Measurements from ENCODE around the gene MLF1.

The MLF1 gene

DNA sequence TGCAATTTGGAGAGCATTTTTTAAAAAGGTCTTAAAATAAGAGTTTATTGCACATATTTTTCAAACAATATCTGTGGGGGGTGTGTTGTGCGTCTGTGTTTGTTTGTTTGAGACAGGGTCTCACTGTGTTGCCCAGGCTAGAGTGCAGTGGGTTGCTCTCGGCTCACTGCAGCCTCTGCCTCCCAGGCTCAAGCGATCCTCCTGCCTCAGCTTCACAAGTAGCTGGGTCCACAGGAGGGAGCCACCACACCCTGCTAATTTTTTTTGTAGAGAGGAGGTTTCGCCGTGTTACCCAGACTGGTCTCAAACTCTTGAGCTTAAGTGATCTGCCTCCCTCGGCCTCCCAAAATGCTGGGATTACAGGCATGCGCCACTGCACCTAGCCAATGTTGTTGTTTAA lies 2.7 kb downstream of the MLF1 start:
- no peak for DNase-seq (ENCODE audit: low read depth in 4 of 4, low spot score in 1 of 4)

DNA sequence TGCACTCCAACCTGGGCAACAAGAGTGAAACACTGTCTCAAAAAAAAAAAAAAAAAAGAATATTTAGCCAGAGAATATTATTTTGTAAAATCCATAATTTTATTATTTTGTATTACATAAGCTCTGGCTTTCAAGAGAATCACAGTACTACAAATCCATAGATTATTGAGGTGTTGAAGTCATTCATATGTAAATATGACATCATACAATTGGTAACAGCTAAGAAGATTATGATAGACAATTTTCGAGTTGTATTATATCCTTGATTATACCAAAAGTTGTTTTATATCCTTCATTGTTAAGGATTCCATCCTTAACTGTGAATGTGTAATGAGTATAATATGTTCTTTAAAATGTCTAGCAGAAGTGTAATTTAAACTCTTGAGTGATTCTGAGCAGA lies 3.7 kb downstream of the MLF1 start:
- DNase-seq (ENCODE audit: low read depth in 4 of 4, low spot score in 1 of 4): no peak

DNA sequence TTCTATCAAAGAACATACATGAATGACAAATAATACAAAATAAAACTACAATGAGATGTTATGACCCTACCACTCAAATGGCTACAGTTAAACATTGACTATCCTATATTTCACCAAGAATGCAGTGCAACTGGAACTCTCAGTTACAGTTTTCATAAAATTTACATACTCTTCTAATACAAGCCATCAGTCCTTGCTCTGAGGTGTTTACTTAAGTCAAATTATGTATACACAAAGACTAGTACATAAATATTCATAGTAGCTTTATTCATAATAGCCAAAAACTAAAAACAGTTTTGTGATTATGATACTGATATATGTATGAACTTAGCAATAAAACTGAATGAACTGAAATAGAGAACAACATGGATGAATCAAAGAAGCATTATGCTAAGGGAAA lies 19.2 kb downstream of the MLF1 start:
- DNase-seq (ENCODE audit: low read depth in 4 of 4, low spot score in 1 of 4): no peak

DNA sequence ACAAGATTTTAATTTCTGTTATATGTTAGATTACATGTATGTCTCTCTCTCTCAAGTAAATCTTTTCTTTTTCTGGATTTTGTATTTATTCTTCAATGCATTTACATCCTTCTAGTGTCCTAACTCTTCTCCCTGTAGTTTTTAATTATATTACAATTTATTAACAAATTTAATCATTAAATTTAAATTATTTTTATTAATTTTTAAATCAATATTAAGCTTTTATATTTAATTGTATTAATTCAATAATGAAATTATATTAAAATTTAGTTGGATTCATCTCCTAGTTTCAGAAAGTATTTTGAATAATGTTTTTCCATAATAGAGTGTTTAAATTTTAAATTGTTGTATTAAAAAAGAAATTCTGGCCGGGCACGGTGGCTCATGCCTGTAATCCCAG lies 29.8 kb downstream of the MLF1 start:
- no peak for DNase-seq (ENCODE audit: low read depth in 4 of 4, low spot score in 1 of 4)

DNA sequence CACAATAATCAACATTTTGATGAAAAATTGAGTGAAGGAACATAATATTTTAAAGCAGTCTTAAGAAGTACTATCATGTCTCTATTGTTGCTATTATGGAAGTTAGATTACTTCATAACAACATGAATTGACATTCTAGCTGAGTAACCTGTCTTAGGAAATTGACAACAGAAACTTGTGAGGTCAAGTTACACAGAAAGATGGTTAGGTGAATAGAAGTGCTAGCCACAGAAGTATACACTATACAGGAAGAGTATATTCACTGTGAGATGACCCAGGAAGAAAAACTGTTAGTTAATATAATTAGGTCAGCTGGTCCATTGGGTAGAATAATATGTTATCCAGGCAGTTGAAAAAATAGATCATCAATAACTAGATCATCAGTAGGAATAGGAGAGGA lies 31.2 kb downstream of the MLF1 start:
- no peak for DNase-seq (ENCODE audit: low read depth in 4 of 4, low spot score in 1 of 4)

DNA sequence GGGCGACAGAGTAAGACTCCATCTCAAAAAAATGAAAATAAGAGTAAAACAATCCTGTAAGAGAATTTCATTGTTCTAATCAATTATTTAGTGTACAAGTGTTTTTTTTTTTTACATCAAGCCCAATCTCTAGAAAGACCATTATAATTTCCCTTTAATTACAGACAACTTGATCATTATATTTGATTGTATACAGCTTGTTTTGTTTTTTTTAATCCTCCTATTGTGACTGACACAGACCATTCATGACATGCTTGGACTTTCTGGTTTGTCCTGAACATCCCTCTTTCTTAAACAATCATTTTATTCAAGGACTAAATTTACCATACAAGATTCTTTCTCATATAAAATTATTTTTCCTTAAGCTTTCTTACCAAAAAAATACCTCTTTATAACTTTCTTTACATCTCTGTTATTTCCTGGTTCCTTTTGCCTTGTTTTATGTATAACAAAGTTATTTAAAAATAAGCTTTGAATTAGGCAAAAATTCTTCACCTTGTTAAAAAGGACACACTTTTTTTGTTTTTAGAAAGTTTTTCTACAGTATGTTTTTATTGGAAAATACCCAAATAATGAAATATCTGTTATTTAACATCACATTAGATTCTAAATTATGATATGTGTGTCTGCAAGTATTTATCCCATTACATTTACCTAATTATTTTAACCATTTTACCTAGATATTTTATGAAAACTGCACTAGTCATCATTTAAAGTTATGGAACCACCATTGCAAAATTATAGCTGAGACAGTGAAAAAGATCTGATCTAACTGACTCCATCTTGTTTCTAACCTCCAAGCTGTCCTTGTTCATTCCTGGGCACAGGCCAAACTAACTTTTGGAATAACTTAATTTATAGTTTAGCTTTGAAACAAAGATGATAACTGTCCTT lies 47.2 kb downstream of the MLF1 start:
- no peak for DNase-seq (ENCODE audit: low read depth in 4 of 4, low spot score in 1 of 4)

DNA sequence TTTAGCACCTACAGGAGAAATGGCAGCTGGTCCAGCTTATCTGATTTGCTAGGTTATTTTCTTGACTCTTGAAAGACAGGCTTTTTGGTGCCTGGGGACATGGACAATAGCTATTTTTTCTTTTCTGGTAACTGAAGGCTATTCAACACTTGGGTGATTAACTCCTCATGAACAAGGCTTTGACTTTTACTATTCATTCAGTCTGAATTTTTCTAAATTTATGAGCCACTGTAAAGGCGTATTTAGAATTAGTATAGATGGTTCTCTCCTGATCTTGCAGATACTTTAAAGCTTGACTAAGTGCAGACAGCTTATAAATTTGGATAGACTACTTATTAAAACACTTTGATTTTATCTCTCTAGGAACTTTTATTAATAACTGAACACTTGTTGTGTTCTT lies 54.9 kb downstream of the MLF1 start:
- no peak for DNase-seq (ENCODE audit: low read depth in 4 of 4, low spot score in 1 of 4)

DNA sequence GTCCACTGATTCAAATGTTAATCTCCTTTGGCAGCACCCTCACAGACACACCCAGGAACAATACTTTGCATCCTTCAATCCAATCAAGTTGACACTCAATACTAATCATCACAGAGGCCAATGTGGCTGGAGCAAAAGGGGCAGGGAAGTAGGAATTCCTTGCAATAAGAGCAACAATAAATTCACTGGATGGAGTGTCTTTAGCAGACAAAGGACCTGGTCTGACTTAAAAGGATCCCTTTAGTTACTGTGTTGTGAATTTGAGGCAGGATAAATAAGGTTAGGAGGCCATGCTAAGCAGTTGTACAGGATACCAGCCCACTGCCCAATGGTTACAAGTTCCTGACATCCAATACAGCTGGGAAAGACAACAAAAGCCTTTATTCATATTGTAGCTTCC lies 61.0 kb downstream of the MLF1 start:
- DNase-seq (ENCODE audit: low read depth in 4 of 4, low spot score in 1 of 4): no peak

DNA sequence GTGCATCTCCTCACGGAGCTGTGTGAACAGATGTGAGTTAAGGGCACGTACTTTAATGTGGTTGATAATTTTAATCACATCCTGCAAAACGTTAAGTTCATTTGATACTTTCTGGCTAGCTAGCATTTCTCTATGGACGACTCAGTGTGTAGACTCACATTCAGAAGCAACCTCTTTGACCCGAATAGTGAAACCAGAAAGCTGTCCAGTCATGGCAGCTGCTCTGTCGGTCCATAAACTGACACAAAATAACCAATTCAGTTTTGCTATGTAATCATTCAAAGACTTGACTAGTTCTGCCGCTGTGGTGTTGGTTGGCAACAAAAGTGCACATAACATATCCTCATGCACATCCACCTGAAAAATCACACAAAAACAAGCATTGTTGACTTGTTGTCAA lies 69.7 kb downstream of the MLF1 start:
- DNase-seq (ENCODE audit: low read depth in 4 of 4, low spot score in 1 of 4): no peak

DNA sequence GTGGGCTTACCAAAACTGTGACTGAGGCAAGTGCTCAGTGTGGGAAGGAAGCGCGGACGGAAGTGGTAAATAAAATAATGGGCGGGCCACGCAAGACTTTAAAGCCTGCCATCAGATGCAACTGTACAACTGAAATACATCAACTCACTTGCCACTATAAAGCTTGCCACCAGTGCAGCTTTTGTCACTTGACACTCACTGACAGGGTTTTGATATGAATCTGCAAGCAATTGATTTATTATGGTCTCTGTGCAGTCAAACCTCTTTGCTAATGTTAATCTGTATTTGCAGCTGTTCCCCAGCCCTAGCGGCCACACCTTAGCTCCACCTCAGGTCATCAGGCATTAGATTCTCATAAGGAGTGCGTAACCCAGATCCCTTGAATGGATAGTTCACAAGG lies 71.0 kb downstream of the MLF1 start:
- DNase-seq (ENCODE audit: low read depth in 4 of 4, low spot score in 1 of 4): no peak

DNA sequence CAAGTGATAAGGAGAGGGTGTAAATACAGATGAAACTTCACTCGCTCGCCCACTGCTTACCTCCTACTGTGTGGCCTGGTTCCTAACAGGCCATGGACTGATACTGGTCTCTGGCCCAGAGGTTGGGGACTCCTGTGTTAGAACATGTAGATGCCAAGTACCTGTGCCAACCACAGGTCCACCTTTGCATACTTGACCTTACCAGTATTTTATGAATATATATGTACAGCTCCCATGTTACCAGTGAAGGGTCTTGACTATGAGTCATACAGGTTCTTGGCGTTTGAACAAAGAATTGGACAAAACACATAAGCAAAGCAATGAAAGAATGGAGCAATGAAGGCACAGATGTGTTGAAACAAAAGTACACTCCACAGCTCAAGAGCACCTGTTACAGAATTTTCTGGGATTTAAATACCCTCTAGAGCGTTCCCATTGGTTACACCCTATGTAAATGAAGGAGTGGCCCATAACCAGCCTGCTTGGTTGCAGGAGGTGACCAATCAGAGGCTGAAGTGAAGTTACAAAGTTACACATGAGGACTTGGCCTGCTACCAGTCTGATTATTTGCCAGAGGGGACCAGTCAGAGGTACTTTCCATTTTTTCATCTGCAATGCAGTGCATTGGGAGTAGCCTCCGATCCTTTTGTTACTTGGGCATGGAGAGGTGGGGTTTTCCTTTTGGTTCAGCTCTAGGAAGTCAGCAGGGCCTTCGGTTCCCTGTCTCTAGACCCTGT lies 71.6 kb downstream of the MLF1 start:
- DNase-seq (ENCODE audit: low read depth in 4 of 4, low spot score in 1 of 4): no peak

DNA sequence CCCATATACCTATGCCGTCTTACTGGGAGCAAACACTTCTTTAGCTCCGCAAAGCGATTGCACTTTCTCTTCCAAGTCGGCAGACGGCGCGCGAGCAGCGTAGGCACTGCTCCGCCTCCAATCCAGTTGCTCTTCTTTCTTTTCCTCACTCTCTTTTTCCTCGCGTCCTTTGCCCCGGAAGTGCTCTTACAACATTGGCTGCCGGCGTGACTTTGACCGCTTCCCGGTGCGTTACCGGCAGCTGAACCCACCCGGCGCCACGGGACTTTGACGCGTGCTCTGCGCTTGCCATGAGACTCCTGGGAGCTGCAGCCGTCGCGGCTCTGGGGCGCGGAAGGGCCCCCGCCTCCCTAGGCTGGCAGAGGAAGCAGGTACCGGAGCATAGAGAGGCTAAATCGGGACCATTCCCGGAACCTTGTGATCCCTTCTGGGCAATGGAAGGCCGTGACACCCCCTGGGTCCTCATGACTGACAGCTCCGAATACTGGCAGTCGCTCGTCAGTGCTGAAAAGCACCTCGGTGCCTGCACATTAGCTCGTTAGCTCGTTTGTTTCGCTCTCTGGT lies 73.4 kb downstream of the MLF1 start, which contains the start of gene GFM1:
Gene GFM1 (plus strand): TSS at position 183 of the 564 bp plus-strand sequence. CDS start 108 bp downstream, at position 291.
- peak; percentile 71 to 79 (median 76) for DNase-seq (ENCODE audit: low read depth in 4 of 4, low spot score in 1 of 4)

DNA sequence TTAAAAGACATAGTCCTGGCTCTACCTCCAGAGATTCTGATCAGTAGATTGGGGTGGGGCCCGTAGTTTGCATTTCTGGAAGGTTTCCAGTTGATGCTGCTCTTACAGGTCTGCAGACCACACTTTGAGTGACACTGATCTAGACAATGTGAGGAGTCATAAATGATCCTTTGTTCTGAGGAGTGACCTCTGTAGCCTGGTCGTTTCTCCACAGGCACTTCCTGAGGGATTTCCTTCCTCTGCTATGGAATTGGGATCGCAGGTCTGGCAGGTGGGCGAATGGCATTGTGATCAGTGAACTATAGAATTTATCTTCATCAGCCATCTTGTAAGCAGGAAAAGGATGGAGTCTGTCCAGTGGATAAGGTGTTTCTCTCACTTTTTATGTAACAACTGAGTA lies 78.8 kb downstream of the MLF1 start:
- no peak for DNase-seq (ENCODE audit: low read depth in 4 of 4, low spot score in 1 of 4)

DNA sequence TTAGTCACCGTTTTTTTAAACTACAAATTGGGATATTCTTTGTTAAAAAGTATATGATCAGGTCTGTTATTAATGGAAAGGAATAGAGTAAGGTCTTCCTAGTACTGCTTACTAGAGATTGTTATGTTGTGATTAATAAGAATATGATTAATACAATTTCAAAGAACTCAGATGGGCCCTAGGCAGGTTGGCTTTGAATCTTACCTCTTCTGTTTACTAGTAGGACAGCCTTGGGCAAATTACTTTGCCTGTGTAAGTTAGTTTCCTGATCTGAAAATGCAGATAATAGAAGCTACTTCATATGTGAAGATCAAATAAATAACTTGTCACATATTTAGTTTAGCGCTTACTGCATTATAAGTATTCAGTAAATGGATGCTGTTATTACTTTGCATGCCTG lies 80.2 kb downstream of the MLF1 start:
- DNase-seq (ENCODE audit: low read depth in 4 of 4, low spot score in 1 of 4): no peak

DNA sequence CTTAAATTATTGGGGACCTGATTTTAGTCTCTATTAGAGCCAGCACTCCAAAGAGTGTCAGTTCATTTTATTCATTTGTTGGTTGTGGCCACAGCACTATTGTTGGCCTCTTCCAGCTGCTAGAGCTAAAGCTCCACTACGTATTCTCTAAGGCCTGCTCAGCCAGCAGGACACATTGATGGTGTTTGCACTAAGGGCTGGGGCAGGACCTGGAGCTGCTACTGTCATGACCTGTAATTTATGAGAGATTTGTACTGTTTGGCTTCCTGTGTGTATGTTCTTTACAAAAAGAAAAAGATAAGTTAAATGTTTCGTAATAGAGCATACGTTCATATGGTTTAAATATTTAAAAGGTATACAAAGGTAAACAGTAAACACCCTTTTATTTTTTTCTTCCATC lies 81.5 kb downstream of the MLF1 start:
- no peak for DNase-seq (ENCODE audit: low read depth in 4 of 4, low spot score in 1 of 4)
